OCI-LY3 (cell line): ENCODE measurements around the gene ST6GALNAC5.

ENCODE experiments used
- H2AFZ ChIP-seq: fragments of 200-600, 300-600 bp; shearing (Covaris generic); 2 replicates; pipeline ENCODE4 v1.6.0; 2014; ENCODE audit warnings: antibody characterized with exemption, low read depth, low read length
- H3K27ac ChIP-seq: fragments of 200-600, 300-600 bp; sonication (generic); 2 replicates; pipeline ENCODE4 v1.5.1; 2014; ENCODE audit warnings: mild to moderate bottlenecking, low read length, moderate library complexity, mixed read lengths
- H3K27me3 ChIP-seq: fragments of 200-600, 300-600 bp; sonication (generic); 2 replicates; pipeline ENCODE4 v1.6.1; 2014; ENCODE audit warnings: low read depth, low read length, mixed read lengths
- H3K36me3 ChIP-seq: fragments of 200-600, 300-600 bp; sonication (generic); replicated peaks from 2 replicates; pipeline ENCODE3; 2014; ENCODE audit warnings: low read depth, low read length, mixed read lengths
- H3K4me1 ChIP-seq: fragments of 300-600, 200-600 bp; sonication (generic); 2 replicates; pipeline ENCODE4 v1.6.1; 2014; ENCODE audit warnings: low read length, mixed read lengths
- H3K4me2 ChIP-seq: fragments of 200-600, 300-600 bp; sonication (generic); 2 replicates; pipeline ENCODE4 v1.6.1; 2014; ENCODE audit warnings: low read length, mixed read lengths
- H3K4me3 ChIP-seq: fragments of 300-600, 200-600 bp; sonication (generic); 2 replicates; pipeline ENCODE4 v1.5.1; 2014; ENCODE audit warnings: antibody characterized with exemption, mild to moderate bottlenecking, low read length, moderate library complexity
- H3K79me2 ChIP-seq: fragments of 300-600, 200-600 bp; shearing (Covaris generic); 2 replicates; pipeline ENCODE4 v1.6.1; 2014; ENCODE audit warnings: mild to moderate bottlenecking, low read length, mixed read lengths
- H3K9ac ChIP-seq: fragments of 300-600, 200-600 bp; shearing (Covaris generic); 2 replicates; pipeline ENCODE4 v1.6.0; 2014; ENCODE audit warnings: mild to moderate bottlenecking, low read length, moderate library complexity
- H3K9me3 ChIP-seq: fragments of 200-600, 300-600 bp; shearing (Covaris generic); 2 replicates; pipeline ENCODE4 v1.6.1; 2014; ENCODE audit warnings: low read length, mixed read lengths; ENCODE audit not compliant: insufficient read depth
- H4K20me1 ChIP-seq: fragments of 200-600, 300-600 bp; sonication (generic); 2 replicates; pipeline ENCODE4 v1.6.1; 2016; ENCODE audit warnings: low read length, mixed read lengths; ENCODE audit not compliant: insufficient read depth
- CTCF ChIP-seq: fragments of 200-600, 300-600 bp; sonication (generic); IDR thresholded peaks from 2 replicates; pipeline ENCODE4 v1.5.1; 2014; ENCODE audit warnings: antibody characterized with exemption, low read length, low read depth
- EZH2phosphoT487 ChIP-seq: fragments of 200-600 bp; shearing (Covaris generic); IDR thresholded peaks from 2 replicates; pipeline ENCODE4 v1.6.1; 2018; ENCODE audit warnings: antibody characterized with exemption, mixed run types, low read depth

Gene ST6GALNAC5

GRCh38 chr1:76998582-76999223, 131.4 kb downstream of the ST6GALNAC5 start:
- no peaks in the 10 kb centered on the region for H3K79me2 ChIP-seq
- no peak overlapping the region for H3K27ac ChIP-seq
- H3K9me3 ChIP-seq, result no peaks in the 10 kb centered on the region
- no peak overlapping the region for H3K4me3 ChIP-seq
- H3K9ac ChIP-seq, result no peak overlapping the region
- no peaks in the 10 kb centered on the region for H3K4me1 ChIP-seq
- H3K36me3 ChIP-seq, result no peaks in the 10 kb centered on the region
- H3K27me3 ChIP-seq, result no peaks in the 10 kb centered on the region
- H4K20me1 ChIP-seq, result no peaks in the 10 kb centered on the region
- TF ChIP-seq CTCF (no peak), EZH2phosphoT487 (no peak)
- H3K4me2 ChIP-seq, result no peak overlapping the region
- no peak overlapping the region for H2AFZ ChIP-seq

DNA sequence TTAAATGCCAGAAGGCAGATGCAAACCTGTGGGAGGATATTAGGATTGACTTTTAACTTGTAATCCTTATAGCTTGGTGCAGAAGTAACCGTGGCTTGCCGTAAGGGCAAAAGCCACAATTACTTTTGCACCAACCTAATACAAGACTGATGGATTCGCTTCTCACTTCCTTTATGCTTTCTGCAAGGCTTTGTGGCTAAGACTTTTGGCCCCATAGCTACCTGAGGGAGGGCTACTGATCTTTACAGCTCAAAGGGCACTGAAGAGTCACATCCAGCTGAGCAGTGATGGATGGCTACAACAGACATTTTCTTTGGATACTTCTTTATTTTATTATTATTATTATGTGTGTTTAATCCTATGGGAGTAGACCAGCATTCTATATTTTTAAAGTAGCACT, 140.4 kb downstream of the ST6GALNAC5 start:
- H3K36me3 ChIP-seq, result no peaks in the 10 kb centered on the region
- H3K9me3 ChIP-seq, result no peaks in the 10 kb centered on the region
- H3K27me3 ChIP-seq, result no peaks in the 10 kb centered on the region
- H4K20me1 ChIP-seq, result no peaks in the 10 kb centered on the region
- no peak overlapping the region for H2AFZ ChIP-seq
- H3K79me2 ChIP-seq, result no peaks in the 10 kb centered on the region
- no peak overlapping the region for H3K9ac ChIP-seq
- TF ChIP-seq CTCF, result no peak
- no peak for TF ChIP-seq EZH2phosphoT487
- H3K4me1 ChIP-seq, result no peaks in the 10 kb centered on the region
- H3K27ac ChIP-seq, result no peak overlapping the region
- H3K4me2 ChIP-seq, result no peak overlapping the region
- no peak overlapping the region for H3K4me3 ChIP-seq

DNA sequence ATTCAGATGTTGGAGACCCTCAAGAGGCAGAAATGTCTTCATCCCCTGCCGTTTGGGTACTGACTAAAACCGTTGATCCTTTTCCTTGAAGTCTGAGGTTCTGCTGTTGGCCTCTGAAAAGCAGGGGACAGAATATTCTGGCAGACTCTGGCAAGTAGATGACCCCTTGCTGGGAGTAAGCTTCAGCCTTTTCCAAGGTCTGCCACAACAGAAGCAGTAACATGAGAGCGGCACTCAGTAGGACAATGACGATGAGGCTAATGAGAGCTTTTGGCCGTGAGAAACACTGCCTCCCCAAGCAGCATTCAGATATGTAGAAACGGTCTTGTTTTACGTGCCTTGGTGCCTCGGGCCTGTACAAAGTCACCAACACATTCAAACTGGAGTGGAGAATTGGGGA, 143.7 kb downstream of the ST6GALNAC5 start:
- no peaks in the 10 kb centered on the region for H3K79me2 ChIP-seq
- no peak overlapping the region for H3K4me2 ChIP-seq
- no peaks in the 10 kb centered on the region for H3K36me3 ChIP-seq
- H2AFZ ChIP-seq, result no peak overlapping the region
- no peaks in the 10 kb centered on the region for H3K9me3 ChIP-seq
- no peak overlapping the region for H3K4me3 ChIP-seq
- H3K27ac ChIP-seq, result no peak overlapping the region
- TF ChIP-seq EZH2phosphoT487, result no peak
- TF ChIP-seq CTCF, result no peak
- H4K20me1 ChIP-seq, result no peaks in the 10 kb centered on the region
- H3K4me1 ChIP-seq, result no peaks in the 10 kb centered on the region
- no peaks in the 10 kb centered on the region for H3K27me3 ChIP-seq
- no peak overlapping the region for H3K9ac ChIP-seq

DNA sequence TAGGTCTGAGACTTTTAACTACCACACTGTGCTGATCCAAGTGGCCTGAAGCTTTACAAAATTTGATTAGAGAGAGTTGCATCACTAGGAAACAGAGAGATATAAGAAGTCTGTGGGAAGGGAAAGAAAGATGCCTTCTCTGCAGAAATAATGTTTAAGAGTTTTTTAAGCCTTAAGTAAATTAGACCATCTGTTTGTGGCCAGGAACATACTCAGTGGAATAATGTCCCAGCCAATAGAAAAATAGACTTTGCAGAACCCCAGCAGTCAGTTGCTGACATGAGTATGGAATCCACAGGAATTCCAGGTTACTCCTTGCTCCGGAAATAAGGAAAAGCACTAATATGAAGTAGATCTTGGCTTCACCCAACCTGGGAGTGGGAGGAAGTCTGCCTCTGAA, 144.8 kb downstream of the ST6GALNAC5 start:
- no peaks in the 10 kb centered on the region for H3K79me2 ChIP-seq
- H3K9me3 ChIP-seq, result no peaks in the 10 kb centered on the region

More for the DNA sequence above, 144.8 kb downstream of the ST6GALNAC5 start:
- no peak overlapping the region for H2AFZ ChIP-seq
- H4K20me1 ChIP-seq, result no peaks in the 10 kb centered on the region
- H3K27ac ChIP-seq, result no peak overlapping the region
- H3K9ac ChIP-seq, result no peak overlapping the region
- no peaks in the 10 kb centered on the region for H3K27me3 ChIP-seq
- no peaks in the 10 kb centered on the region for H3K4me1 ChIP-seq
- TF ChIP-seq EZH2phosphoT487 (no peak), CTCF (no peak)
- H3K4me3 ChIP-seq, result no peak overlapping the region
- no peaks in the 10 kb centered on the region for H3K36me3 ChIP-seq
- no peak overlapping the region for H3K4me2 ChIP-seq
